GM18868 (cell line): Measurements from ENCODE around the gene KCNJ10.

ENCODE experiments used
- ATAC-seq: cut with Tn5 transposase; IDR thresholded peaks from one replicate; pipeline ENCODE4 v1.9.1; 2021; ENCODE audit warnings: mild to moderate bottlenecking, moderate library complexity; ENCODE audit not compliant: unreplicated experiment

KCNJ10 gene

DNA sequence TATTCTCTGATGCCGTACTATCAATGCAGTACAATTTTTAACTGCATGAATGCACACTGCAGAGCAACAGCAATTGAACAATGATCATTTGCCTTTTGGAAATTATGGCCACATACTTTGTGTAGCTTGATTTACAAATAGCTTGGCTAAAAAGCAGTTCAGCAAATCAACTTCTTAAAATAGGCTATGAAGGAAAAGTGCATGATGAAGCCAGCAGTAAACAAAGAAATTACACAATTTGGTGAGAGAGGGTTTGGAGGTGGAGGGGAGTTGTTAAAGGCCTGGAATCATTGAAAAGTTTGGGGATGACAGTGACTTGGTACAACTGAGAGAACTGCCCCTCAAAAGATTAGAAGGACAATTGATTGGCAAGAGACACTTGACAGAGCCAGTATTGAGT, 44.6 kb downstream of the KCNJ10 start:
- no peak for ATAC-seq

- no peak for ATAC-seq
Measured at GRCh38 chr1:160024195-160024905, 45.6 kb downstream of the KCNJ10 start.

- no peak for ATAC-seq
Measured at GRCh38 chr1:160022330-160023310, 47.3 kb downstream of the KCNJ10 start.

GRCh38 chr1:160021376-160022074, 48.4 kb downstream of the KCNJ10 start:
- no peak for ATAC-seq

DNA sequence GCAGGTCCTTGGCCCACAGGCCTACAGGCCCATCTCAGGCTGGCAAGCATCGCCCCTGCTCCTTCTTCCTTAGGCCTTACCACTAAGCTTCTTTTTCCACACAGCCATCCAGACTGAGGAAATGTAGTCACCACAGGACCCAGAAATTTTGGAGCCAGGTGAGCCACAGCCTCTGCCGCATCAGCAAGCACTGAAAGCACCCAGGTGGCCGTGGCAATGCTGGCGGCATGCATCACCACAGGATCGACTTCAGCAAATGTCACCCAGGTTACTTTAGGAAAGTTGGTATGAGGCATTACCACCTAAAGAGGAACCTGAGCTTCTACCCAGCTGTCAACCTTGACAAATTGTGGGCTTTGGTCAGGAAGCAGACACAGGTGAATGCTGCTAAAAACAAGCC, 49.8 kb downstream of the KCNJ10 start:
- ATAC-seq, result no peak

GRCh38 chr1:160018900-160019299, 51.1 kb downstream of the KCNJ10 start:
- ATAC-seq, result no peak

GRCh38 chr1:160018347-160018746, 51.6 kb downstream of the KCNJ10 start:
- ATAC-seq, result no peak

GRCh38 chr1:160017592-160017991, 52.4 kb downstream of the KCNJ10 start:
- ATAC-seq, result no peak

DNA sequence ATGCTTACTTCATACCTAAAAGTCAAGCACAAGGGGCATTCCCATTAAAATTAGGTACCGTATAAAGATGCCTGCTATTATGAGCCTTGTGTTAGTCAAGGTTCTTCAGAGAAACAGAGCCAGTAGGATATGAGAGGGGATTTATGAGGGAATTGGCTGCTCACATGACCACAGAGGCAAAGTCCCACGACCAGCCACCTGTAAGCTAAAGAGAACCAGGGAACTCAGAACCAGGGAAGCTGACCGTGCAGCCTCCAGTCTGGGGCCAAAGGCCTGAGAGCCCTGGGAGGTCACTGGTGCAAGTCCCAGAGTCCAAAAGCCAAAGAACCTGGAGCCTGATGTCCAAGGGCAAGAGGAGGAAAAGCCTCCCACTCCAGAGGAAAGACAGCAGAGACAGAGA, 58.2 kb downstream of the KCNJ10 start:
- ATAC-seq, result no peak

- no peak for ATAC-seq
Measured at GRCh38 chr1:160009801-160010200, 60.2 kb downstream of the KCNJ10 start.

DNA sequence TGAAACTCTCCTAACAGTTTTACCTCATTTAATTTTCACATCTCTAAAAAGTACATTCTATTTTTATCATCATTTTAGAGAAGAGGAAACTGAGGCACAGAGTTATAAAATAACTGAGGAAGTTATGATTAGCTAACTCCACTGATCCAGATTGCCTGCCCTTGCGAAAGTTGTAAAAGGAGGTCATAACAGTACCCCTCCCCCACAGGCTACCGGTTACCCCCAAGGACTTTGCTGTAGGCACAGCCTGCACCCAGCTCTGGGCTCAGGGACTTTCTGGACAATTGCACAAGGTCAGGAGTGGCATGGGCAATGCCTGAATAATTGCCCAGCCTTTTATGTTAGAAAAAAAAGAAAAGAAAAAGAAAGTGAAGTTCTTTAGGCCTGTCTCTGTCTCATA, 60.9 kb downstream of the KCNJ10 start:
- no peak for ATAC-seq

DNA sequence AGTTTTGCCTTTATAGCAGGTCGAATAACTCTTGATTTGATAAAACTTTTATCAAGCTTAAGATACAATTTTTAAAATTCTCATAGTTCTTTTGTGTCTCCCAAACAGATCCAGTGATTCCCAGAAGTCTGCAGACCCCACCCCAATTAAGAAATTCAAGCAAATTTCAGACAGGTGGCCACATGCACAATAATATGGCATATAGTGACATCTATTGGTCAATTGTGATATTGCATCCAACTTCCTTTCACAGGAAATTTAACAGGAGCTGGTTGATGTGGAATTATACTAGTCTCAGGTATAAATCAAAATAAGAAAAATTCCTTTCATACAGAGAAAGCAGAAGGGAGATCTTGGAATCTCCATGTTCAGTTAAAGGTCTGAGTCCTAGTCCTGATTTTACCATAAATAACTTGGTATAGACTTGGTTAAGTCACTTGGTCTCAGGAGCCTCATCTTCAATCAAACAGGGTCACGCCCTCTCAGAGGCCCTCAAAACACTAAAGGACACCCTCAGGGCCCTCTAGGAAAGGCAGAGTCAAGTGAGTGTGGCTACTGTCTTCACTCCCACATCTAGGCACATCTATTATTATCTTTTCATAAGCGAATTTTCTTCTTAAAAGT, 62.3 kb downstream of the KCNJ10 start:
- no peak for ATAC-seq

DNA sequence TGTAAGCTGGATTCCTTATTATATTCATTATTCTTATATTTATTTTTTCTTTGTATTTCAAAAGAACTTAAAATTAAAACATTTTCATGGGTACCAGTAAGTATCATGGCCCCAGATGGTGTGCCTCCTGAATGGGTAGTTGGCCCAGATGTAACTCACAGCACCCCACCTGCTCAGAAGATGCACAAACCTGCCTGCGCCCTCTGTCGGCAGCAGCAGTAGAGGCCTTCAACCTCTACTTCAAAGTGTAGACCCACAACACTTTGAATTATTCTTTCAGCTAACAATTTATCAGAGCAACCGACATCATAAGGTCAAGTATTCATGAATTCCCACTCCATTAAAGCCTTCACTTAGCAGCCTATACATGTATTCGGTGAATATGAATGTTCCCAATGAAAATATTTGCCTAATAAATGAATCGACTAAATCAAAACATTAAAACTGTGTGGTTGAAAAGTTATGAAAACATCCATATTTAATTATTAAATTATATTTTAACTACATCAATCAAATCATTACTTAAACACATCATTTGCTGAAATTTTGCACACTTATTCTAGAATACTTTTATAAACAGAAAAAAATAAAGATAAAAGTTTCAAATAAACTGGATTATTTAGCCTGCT, 63.5 kb downstream of the KCNJ10 start:
- ATAC-seq, result peak; percentile 78

DNA sequence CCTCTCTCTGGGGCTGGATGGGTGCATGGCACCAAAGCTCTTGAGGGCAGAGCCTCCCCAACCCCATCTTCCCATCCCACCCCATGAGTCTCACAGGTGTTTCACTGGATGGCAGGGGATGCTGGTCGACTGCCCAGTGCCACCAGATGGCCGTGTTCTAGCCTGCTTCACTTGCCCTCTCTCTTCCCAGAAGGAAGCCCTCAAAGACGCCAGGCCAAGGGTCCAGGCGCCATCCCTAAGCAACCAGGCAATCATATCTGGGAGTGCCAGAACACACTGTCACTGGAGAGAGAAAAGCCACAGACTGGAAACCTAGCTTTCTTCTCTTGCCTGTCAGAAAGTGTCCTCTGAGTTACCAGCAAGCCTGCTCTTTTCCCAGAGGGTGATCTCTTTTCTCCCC, 64.9 kb downstream of the KCNJ10 start:
- no peak for ATAC-seq

- no peak for ATAC-seq
Measured at GRCh38 chr1:160004425-160004824, 65.5 kb downstream of the KCNJ10 start.

DNA sequence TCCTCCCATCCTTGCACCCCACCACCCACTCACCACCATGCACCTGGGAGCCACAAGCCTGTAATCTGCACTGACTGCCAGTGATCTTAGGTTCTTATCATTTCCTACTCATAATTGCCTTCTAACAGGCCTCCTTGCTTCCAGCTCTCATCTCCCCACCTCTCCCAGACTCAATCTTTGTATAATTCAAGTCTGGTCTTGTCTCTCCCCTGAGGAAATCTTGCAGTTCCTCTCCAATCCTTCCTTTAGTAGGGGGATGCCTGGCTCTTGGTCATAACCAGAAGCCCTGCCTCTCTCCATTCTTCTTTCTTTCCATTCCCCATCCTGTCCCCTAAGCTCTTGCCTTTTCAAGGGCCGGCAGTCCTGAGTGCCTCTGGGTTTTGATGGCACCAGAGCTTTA, 66.0 kb downstream of the KCNJ10 start:
- ATAC-seq, result no peak

DNA sequence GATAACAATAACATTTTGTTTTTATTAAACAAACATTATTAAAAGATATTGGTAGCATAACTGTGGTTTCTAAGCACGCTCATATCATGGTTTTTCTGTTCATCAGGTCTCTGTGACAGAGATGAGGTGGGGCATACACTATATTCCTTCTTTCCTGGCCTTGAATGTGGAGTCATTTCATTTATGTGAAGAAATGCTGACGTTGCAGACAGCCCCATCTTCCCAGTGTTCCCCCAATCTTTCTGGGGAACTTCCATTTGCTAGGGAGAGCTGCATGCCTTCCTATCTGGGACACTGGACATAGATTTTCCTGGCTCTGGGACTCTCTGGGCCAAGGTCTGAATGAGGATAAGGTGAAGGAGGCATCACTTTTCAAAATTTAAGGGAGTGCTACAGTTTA, 68.5 kb downstream of the KCNJ10 start:
- ATAC-seq, result no peak

DNA sequence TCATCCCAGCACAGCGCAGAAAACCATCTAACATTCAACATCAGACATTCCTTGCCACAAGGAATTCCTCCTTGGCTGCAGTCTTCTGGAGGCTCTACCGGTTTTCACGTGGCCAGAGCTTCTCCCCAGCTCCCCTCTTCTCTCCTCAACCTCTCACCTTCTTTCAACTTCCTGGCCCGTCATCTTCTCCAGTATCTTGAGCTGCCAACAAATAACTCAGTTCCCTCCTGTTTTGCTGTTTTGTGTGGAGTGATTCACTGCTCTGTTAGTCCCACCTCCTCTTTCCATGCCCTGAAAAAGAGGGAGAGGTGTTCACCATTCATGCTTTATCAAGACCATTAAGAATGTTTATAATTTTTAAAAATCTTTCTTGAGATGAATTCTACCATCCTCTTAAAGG, 70.8 kb downstream of the KCNJ10 start:
- no peak for ATAC-seq

GRCh38 chr1:159996653-159997052, 73.3 kb downstream of the KCNJ10 start:
- ATAC-seq, result no peak

- ATAC-seq, result no peak
Measured at GRCh38 chr1:159994896-159995295, 75.1 kb downstream of the KCNJ10 start.

DNA sequence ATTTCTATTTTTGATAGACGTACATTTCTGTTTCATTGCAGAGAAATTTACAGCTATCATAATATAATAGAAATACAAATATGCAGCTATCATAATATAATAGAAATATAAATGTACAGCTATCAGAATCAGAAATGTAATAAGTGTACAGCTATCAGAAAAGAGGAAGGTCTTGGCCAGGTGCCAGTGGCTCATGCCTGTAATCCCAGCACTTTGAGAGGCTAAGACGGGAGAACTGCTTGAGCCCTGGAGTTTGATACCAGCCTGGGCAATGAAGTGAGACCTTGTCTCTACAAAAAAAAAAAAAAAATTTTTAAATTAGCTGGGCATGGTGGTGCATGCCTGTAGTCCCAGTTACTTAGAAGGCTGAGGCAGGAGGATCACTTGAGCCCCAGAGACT, 76.0 kb downstream of the KCNJ10 start:
- ATAC-seq, result no peak
